Measurements from ENCODE around the gene PRKAR1B.
"Not testable (repeated sequence)": the region's sequence is repeated elsewhere in the genome, so short reads cannot be mapped to it uniquely, and the experiment has no call there.

PRKAR1B gene

GRCh38 chr7:552151-552867 is 174.8 kb downstream of the PRKAR1B start:
- DNase-seq: not testable (repeated sequence)

DNA sequence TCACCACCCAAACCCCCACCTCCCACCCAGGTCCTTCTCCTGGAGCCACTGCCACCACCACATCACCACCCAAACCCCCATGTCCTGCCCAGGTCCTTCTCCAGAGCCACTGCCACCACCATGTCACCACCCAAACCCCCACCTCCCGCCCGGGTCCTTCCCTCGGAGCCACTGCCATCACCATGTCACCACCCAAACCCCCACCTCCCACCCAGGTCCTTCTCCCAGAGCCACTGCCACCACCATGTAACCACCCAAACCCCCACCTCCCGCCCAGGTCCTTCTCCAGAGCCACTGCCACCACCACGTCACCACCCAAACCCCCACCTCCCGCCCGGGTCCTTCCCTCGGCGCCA is 175.5 kb downstream of the PRKAR1B start:
- not testable (repeated sequence) for DNase-seq

DNA sequence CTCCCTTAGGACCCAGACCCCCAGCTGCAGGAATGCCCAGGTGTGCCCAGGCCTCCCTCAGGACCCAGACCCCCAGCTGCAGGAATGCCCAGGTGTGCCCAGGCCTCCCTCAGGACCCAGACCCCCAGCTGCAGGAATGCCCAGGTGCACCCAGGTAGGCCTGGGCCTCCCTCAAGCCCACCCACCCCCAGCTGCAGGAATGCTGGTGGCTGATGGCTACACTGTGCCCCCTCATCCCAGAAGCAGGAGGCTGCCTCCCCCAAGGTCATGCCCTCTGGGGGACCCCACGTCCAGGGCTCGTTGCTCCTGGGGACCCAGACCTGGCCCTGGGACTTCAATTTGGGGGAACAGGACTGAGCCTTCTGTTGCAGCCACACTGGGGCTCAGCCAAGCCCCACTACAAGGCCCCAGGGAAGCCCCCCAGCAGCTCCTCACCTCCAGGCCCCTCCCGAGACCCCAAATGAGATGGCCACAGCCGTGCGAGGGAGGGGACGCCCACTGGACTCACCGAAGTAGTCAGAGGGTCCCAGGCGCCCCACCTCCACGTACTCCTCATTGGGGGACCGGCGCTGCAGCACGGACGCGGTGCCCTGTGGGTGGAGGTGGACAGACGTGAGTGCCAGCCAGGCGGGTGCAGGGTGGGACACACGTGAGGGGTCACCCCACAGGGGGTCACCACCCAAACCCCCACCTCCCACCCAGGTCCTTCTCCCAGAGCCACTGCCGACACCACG is 176.0 kb downstream of the PRKAR1B start:
- no peak for DNase-seq

DNA sequence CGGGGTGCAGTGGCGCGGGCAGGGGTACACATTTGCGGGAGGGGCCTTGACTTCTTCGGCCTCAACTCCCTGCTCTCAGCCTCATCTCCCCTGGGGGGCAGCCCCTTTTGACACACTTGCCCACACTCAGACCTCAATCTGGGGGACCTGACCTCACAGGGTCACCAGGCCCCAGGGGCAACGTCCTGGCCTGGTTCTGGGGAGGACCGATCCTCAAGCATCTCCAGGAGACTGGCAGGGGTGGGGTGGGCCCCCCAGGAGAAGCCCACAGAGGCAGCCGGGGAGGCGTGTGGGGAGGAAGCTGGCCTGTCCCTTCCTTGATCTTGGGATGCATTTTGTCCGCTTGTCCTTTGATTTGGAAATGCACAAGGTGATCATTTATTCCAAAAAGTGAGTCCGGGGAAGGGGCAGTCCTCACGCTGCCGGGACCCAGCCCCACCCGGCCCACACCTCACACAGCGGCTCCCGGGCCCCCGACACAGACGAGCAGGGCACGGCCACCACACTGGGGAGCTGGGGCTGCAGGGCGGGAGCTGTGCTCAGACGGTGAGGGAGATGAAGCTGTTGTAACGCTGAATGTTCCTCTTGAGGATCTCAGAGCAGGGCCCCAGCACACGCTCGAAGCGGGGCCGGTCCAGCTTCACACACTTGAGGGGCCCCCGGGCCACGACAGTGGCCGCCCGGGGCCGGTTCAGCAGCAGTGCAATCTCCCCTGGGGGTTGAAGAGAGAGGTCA is 177.0 kb downstream of the PRKAR1B start:
- DNase-seq: no peak

DNA sequence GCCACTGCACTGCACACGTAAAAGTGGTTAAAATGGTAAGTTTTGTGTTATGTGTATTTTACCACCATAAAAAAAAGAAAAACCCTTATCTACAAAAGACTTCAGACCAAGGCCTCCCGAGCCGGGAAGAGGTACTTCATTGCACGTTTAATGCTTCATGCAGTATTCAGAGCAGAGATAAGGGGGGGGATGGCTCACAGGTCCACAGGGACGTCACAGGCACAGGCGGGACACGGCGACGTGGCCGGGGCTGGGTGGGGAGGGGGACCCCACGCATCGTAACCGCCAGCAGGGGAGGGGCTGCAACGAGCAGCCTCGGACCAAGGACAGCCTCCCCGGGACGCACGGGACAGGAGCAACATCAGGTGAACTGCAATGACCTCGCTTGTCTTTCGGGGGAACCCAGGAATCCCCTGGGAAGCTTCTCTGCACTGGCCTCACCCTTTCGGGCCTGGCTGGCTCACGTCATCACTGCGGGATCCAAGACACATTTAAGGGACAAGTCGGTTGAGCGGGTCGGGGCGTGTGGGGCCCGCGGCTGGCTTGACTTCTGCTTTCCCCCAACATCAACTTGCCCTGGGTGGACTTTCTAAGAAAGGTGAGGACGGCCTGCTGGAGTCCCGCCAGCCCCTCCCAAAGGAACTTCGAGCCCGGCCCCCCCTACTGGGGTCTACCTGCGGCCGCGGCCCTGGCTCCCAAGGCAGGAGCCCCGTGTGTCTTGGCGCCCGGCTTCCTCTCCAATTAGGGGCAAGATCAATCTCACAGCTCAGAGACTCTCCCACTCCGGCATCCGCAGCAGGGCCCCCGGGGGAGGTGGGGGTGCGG is 177.8 kb downstream of the PRKAR1B start:
- DNase-seq: no peak

- no peak for DNase-seq
Measured at GRCh38 chr7:548401-548800, 178.7 kb downstream of the PRKAR1B start.

GRCh38 chr7:545470-545869 is 181.6 kb downstream of the PRKAR1B start:
- no peak for DNase-seq

GRCh38 chr7:544338-545221 is 182.5 kb downstream of the PRKAR1B start:
- no peak for DNase-seq

DNA sequence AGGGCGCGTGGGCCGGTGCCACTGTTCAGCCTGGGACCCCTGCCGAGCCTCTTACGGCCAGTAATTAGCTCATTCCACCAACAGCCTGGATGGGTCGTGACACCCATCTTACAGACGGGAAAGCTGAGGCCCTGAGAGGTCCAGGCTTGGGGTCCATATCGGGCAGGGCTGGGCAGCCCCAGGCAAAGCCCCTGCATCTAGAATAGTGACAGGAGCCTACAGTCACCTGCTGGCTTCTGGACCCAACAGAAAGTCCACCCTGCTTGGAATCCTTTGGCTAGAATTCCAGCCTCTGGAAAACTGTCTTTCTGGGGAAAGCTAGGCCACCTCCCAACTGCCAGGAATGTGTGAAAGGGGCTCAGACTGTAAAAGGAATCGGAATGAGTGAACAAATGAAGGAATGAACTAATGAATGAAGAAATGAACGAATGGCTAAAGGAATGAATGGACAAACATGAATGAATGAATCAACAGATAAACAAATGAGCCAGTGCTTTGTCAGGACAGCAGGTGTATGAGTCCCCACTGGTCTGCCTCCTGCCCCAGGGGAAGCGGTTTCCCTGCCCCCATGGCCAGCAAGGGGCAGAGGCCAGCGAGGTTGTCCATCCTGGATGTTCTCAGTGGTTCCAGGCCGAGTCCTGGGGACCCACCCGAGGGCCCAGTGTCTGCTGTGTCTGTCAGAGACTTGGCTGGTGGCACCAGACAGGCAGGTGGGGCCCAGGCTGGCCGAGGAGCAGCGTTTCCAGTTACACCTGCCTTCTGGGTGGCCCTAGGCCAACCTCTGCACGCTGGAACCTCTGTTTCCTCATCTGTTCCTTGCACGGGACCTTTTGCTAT is 183.4 kb downstream of the PRKAR1B start:
- DNase-seq: no peak

DNA sequence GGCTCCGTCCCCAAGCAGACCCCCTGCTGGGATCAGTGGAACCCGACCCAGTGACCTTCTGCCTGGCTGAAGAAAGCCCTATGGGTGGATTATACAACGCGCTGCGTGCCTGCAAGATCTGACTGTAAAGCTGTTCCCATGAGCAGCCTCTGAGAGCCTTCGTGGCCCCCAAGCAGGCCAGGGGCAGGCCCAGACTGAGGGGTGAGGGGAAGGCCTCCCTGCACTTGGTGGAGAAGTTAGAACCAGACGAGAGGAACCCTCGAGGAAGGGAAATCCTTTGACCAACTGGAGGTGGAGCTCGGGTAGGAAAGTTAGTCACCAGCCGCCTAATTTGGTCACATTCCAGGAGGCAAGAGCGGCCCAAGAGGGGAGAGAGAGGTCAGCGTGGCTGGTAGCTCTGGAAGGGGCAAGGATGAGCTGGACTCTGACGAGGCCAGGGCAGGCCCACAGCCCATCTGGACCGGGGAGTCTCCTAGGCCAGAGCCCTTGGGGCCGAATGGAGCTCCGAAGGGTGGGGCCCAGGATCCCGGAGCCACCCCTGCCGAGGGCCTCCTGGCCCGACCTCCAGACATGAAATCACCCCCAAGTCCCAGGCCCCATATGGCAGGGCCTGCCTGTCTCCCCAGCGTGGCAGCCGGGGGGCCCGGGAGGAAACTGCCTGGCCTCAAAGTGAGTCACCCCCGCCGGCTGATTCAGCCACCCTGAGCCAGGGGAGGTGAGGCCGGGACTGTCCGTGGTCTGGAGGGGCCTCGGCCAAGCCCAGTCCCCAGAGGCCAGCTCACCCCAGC is 184.2 kb downstream of the PRKAR1B start:
- DNase-seq: peak; percentile 88 to 89

DNA sequence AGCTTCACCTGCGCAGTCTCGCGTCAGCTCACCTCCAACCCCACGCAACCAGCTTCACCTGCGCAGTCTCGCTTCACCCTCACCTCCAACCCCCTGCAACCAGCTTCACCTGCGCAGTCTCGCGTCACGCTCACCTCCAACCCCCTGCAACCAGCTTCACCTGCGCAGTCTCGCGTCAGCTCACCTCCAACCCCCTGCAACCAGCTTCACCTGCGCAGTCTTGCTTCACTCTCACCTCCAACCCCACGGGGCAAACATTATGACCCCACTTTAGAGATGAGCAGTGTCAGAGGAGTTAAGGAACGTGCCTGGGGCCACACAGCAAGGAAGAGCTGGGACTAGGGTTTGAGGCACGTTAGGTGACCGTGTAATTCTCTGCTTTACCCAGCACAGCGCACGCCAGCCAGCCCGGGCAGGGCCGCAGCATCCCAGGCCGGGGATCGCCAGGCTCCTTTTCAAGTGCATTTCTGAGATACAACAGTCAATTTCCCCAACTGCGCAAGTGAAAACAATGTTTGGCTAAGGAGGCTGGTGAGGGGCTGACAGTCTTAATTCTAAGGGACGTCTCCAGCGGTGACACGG is 184.9 kb downstream of the PRKAR1B start:
- no peak for DNase-seq

DNA sequence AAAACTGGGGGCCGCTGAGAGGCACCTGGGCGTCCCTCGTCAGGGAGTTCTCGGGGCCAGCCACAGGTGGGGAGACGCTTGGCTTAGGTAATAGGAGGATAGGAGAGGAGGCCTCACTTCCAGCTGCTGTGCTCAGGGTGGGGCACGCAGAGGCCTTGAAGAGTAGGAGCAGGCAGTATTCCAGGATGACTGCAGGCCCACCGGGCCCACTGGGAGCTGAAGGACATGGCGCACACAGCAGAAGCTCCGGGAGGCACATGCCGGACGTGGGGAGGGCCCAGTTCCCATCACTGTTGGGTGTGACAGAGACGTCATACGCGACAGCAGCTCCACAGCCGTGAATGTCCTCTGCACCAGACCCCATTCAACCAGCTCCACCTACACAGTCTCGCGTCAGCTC is 185.4 kb downstream of the PRKAR1B start:
- DNase-seq: no peak

DNA sequence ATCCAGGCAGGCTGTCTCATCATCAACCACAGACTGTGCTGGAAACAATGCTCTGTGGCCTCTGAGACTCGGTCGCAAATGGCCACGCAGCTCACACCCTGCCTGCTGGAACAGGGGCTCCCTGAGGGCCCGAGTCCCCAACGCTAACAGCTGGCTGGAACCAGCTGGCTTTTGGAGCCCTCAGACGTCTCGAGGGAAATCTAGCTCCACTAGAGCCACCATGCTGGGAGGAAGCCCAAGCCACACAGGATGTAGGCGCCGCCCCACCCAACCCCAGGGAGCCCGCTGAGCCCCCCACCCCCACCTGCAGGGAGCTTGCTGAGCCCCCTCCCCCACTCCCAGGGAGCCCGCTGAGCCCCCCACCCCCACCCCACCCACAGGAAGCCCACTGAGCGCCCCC is 186.1 kb downstream of the PRKAR1B start:
- no peak for DNase-seq

DNA sequence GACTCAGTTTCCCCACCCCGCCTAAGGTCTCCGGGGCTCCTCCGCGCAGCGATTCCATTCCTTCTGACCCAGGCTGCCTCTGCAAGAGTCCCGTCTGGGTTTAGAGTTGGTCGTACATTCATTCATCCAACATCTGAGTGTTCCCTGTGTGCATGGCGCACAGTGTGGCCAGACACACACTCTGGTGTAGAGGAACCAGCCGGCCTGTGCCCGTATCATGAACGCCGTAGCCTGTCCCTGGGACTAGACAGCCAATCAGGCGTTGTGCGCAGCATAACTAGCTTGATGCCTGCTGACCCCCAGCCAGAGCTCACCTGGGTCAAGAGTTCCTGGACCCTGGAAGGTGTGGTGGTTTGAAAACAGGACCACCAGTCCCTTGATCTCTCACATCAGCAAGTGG is 186.5 kb downstream of the PRKAR1B start:
- DNase-seq: no peak

DNA sequence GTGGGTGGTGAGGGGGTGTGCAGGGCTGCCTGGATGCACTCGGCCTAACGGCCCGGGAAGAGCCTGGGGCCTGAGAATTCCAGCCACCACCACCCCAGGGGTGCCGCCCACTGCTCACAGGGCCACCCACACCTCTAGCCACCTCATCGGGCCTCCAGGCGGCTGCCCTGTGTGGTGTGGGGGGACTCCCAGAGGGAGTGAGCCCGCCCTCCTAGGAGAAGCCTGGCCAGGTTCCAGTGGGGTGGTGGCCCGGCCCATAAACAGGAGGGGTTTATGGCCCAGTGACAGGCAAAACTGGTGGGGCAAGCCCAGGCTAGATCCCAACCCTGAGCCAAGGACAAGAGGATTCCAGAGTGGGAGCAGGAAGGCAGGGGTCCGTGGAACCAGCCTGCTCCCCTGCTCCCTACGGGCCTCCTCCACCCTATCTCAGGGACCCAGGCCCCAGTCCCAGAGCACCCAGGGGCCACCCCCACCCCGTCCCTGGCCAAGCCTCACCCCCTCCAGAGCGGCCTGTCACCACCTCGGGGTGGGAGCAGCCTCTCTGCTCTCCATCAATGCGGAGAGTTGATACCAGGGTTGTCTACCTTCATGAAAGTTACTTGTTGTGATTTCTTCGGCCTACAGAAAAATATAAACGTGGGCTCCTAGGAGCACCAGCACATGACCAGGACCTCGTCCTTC is 187.2 kb downstream of the PRKAR1B start:
- DNase-seq: peak; percentile 32 to 40

DNA sequence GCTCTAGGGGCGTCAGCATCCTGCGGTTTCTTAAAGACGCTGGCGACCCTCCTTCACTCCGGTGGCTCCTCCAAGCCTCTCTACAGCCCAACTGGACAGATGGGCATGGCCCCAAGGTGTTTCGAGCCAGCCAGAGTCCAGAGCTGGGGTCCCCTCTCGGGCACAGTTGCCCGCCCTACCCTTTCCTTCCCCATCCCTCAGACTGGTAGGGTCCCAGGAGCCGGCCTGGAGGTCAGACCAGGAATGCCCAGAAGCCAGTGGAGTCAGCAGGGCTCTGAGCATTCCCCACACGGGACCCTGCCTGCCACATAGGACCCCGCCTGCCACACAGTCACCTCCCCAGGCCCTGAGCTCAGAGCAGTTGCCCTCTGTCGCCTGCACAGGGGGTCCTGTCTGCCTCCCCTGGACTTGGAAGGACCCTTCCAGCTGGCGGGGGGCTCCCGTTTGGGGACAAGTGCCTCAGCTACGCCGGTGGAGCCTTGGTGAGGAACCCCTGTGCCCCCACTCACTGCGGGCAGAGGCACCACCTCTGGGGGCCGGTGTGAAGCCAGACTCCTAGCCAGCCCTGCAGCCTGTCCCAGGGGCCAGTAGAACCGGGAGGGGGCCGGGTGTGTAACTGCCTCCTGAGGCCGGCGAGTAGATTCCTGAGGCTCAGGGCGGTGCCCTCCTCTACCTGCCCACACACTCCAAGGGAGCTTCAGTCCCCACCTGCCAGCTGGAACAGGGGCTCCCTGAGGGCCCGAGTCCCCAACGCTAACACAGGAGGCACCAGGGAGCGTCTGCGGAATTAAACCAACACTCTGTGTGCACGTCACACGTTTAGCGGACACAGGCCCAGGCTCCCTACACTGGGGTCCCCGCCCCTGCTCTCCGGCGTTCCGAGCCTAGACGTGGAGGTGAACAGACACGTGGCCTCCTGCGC is 188.1 kb downstream of the PRKAR1B start:
- no peak for DNase-seq

GRCh38 chr7:537911-538634 is 189.0 kb downstream of the PRKAR1B start:
- DNase-seq: peak; percentile 89 to 94
